ENCODE data around the gene BAIAP3.

GRCh38 chr16:1295465-1295864 is 38.0 kb upstream of the BAIAP3 start:
- no peak for TF ChIP-seq CTCF (IDR thresholded peaks at IDR 0.05; ENCODE audit: poor library complexity, severe bottlenecking)
- TF ChIP-seq EZH2 (IDR thresholded peaks at IDR 0.05; ENCODE audit: borderline replicate concordance, insufficient read depth, low read length, poor library complexity, severe bottlenecking): no peak
- no peak for TF ChIP-seq POLR2AphosphoS5 (IDR thresholded peaks at IDR 0.05)
- TF ChIP-seq MXI1 (conservative IDR thresholded peaks at IDR 0.05; ENCODE audit: poor library complexity, severe bottlenecking): no peak
- TF ChIP-seq REST (IDR thresholded peaks at IDR 0.05; ENCODE audit: borderline replicate concordance): no peak

All from neural cell (in vitro differentiated cells).